ENCODE measurements around the gene SLC29A3. TPM values are rescaled to one million over a fixed set of nuclear protein-coding genes. Genes with fewer than 3 reads are reported as not detected.

SLC29A3 gene
- total RNA-seq, 1 experiment from 2014 or later, result 5.9 TPM

DNA sequence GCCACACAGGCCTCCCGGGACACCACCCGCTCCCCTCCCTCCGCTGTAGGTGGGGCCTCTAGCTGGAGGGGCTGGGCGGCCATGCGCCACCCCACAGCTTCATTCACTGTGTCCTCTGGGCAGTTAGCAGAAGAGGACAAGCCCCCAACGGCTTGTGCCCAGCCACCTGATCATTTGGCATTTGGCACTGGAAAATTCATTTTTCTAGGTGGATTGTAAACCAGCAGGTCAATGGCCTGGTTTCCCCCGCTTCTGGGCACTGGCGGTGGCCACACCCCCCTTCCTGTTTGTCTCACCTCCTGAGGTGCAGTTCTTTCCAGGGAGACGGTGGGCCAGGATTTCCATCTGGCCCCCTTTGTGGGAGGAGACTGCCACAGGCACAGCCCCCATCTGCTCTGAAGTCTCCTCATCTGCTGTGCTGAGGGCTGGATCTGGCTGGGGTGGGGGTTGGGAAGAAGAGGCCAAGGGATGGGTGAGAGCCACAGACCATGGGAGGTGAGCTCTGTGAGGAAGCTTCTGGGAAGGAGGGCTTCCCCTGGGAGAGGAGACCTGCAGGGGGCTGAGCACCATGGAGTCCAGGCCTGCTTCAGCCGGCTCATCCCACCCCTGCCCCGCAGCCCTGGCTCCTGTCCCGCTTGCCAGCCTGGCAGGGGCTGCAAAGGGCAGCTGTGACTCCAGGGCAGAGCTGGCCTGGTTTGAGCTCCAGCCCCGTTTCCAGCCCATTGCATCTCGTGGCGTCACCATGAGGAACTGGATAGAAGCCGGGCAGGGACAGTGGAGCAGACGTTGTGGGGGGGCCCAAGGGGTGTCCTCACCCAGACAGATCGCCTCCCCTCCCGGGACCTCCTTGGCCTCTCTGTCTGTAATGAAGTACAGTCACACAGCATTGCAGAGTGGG, 40.1 kb upstream of the SLC29A3 start:
- no peaks in the 10 kb centered on the region for H3K9me2 ChIP-seq (ENCODE audit: insufficient read depth)
- no peaks in the 10 kb centered on the region for H3K27me3 ChIP-seq (ENCODE audit: insufficient read depth, low read length)
- no peaks in the 10 kb centered on the region for H3K9me3 ChIP-seq (ENCODE audit: control insufficient read depth in 1 of 2, insufficient read depth in 1 of 2, low read depth in 1 of 2, low read length in 2 of 2)
- H3K27ac ChIP-seq (ENCODE audit: low read depth, low read length), result no peak overlapping the region
- ChIA-PET RAD21 (ENCODE audit: low non-redundant PET in 1 of 2, low total read pairs in 2 of 2, uncharacterized antibody in 2 of 2, unreplicated experiment in 2 of 2) (no interaction called here), CTCF (interaction anchor here (1.0 to 1.4 kb wide), 2 partner anchors 8 to 376 kb away, joined by 4 to 5 read pairs; no protein-coding TSS in a partner anchor), POLR2A (no interaction called here)
- DNase-seq (ENCODE audit: low read depth, low spot score) (no peak), ATAC-seq (no peak)
- no peaks in the 10 kb centered on the region for H4K20me1 ChIP-seq (ENCODE audit: insufficient read depth)
- H2AFZ ChIP-seq (ENCODE audit: low read depth, low read length, poor library complexity, severe bottlenecking), result no peak overlapping the region
- no peak overlapping the region for H3K4me2 ChIP-seq (ENCODE audit: low read length)
- no peaks in the 10 kb centered on the region for H3K36me3 ChIP-seq (ENCODE audit: control insufficient read depth in 1 of 2, insufficient read depth in 2 of 2, low read length in 2 of 2)
- peaks cover 5 to 14% of the 10 kb centered on the region in 2 experiments; a peak in 1 of 4 replicates for H3K4me1 ChIP-seq (ENCODE audit: control insufficient read depth in 1 of 2, insufficient read depth in 2 of 2, low read length in 2 of 2)
- intact Hi-C loops (cut with micrococcal nuclease), result no loop called here
- BruUV-seq (replicated peaks), result no TSS peak
- no peak overlapping the region for H3K9ac ChIP-seq (ENCODE audit: low read length)
- H3K4me3 ChIP-seq (replicated peaks in 1 of 2; ENCODE audit: low read depth in 1 of 2, low read length in 2 of 2), result no peak overlapping the region
- no peaks in the 10 kb centered on the region for H3K79me2 ChIP-seq (ENCODE audit: insufficient read depth, low read length)
- TF ChIP-seq POLR2A (IDR thresholded peaks at IDR 0.05; ENCODE audit: borderline replicate concordance, extremely low read depth, insufficient read depth, insufficient read length), result no peak
- TF ChIP-seq YY1 (IDR thresholded peaks at IDR 0.05; ENCODE audit: extremely low read depth, insufficient replicate concordance, low read depth, low read length), result no peak

- TF ChIP-seq SIN3A (IDR thresholded peaks at IDR 0.05; ENCODE audit: low read depth) (no peak), EZH2phosphoT487 (IDR thresholded peaks at IDR 0.05; ENCODE audit: borderline replicate concordance) (no peak), ZFX (IDR thresholded peaks at IDR 0.05) (no peak), FOSL1 (IDR thresholded peaks at IDR 0.05; ENCODE audit: low read depth) (no peak), MAX (IDR thresholded peaks at IDR 0.05) (no peak), CEBPB (IDR thresholded peaks at IDR 0.05; ENCODE audit: low read depth) (no peak), POLR2AphosphoS5 (IDR thresholded peaks at IDR 0.05; ENCODE audit: low read depth, low read length) (no peak), YY1 (IDR thresholded peaks at IDR 0.05; ENCODE audit: extremely low read depth, insufficient replicate concordance, low read depth, low read length) (no peak), ZNF274 (IDR thresholded peaks at IDR 0.05; ENCODE audit: low read depth, low read length) (no peak), SP1 (IDR thresholded peaks at IDR 0.05; ENCODE audit: low read depth) (no peak), ELF1 (IDR thresholded peaks at IDR 0.05; ENCODE audit: borderline replicate concordance, low read depth) (no peak), SRF (IDR thresholded peaks at IDR 0.05; ENCODE audit: low read depth) (no peak)
- TF ChIP-seq, protein P1, sequence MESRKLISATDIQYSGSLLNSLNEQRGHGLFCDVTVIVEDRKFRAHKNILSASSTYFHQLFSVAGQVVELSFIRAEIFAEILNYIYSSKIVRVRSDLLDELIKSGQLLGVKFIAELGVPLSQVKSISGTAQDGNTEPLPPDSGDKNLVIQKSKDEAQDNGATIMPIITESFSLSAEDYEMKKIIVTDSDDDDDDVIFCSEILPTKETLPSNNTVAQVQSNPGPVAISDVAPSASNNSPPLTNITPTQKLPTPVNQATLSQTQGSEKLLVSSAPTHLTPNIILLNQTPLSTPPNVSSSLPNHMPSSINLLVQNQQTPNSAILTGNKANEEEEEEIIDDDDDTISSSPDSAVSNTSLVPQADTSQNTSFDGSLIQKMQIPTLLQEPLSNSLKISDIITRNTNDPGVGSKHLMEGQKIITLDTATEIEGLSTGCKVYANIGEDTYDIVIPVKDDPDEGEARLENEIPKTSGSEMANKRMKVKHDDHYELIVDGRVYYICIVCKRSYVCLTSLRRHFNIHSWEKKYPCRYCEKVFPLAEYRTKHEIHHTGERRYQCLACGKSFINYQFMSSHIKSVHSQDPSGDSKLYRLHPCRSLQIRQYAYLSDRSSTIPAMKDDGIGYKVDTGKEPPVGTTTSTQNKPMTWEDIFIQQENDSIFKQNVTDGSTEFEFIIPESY (IDR thresholded peaks at IDR 0.05; ENCODE audit: extremely low read depth, insufficient replicate concordance, low read length), result no peak
- TF ChIP-seq, protein P2, sequence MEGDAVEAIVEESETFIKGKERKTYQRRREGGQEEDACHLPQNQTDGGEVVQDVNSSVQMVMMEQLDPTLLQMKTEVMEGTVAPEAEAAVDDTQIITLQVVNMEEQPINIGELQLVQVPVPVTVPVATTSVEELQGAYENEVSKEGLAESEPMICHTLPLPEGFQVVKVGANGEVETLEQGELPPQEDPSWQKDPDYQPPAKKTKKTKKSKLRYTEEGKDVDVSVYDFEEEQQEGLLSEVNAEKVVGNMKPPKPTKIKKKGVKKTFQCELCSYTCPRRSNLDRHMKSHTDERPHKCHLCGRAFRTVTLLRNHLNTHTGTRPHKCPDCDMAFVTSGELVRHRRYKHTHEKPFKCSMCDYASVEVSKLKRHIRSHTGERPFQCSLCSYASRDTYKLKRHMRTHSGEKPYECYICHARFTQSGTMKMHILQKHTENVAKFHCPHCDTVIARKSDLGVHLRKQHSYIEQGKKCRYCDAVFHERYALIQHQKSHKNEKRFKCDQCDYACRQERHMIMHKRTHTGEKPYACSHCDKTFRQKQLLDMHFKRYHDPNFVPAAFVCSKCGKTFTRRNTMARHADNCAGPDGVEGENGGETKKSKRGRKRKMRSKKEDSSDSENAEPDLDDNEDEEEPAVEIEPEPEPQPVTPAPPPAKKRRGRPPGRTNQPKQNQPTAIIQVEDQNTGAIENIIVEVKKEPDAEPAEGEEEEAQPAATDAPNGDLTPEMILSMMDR (IDR thresholded peaks at IDR 0.05 in 2 of 3, conservative IDR thresholded peaks at IDR 0.05 in 1 of 3; ENCODE audit: borderline replicate concordance in 1 of 3, insufficient read depth in 1 of 3, low read depth in 2 of 3, low read length in 2 of 3), result no peak
- Histone ChIP-seq H3K27me3 (ENCODE audit: insufficient read depth, low read length) (no peaks in the 10 kb centered on the region), H3K9me3 (ENCODE audit: control insufficient read depth in 1 of 2, insufficient read depth in 1 of 2, low read depth in 1 of 2, low read length in 2 of 2) (no peaks in the 10 kb centered on the region), H4K20me1 (ENCODE audit: insufficient read depth) (no peaks in the 10 kb centered on the region), H3K4me2 (ENCODE audit: low read length) (no peak overlapping the region), H3K9me2 (ENCODE audit: insufficient read depth) (no peaks in the 10 kb centered on the region), H2AFZ (ENCODE audit: low read depth, low read length, poor library complexity, severe bottlenecking) (no peak overlapping the region), H3K79me2 (ENCODE audit: insufficient read depth, low read length) (no peaks in the 10 kb centered on the region), H3K36me3 (ENCODE audit: control insufficient read depth in 1 of 2, insufficient read depth in 2 of 2, low read length in 2 of 2) (no peaks in the 10 kb centered on the region), H3K27ac (ENCODE audit: low read depth, low read length) (no peak overlapping the region), H3K4me3 (replicated peaks in 1 of 2; ENCODE audit: low read depth in 1 of 2, low read length in 2 of 2) (no peak overlapping the region), H3K4me1 (ENCODE audit: control insufficient read depth in 1 of 2, insufficient read depth in 2 of 2, low read length in 2 of 2) (peaks cover 5 to 11% of the 10 kb centered on the region in 2 experiments; a peak in 1 of 4 replicates), H3K9ac (ENCODE audit: low read length) (no peak overlapping the region)
- intact Hi-C loops (cut with micrococcal nuclease), result no loop called here
- ChIA-PET RAD21 (ENCODE audit: low non-redundant PET in 1 of 2, low total read pairs in 2 of 2, uncharacterized antibody in 2 of 2, unreplicated experiment in 2 of 2) (no interaction called here), POLR2A (no interaction called here), CTCF (interaction anchor here (1.4 kb wide), 1 partner anchor 9 kb away, joined by 5 read pairs; no protein-coding TSS in a partner anchor)
- DNase-seq (ENCODE audit: low read depth, low spot score) (no peak), ATAC-seq (no peak)
- no TSS peak for BruUV-seq (replicated peaks)
Observed at GRCh38 chr10:71279590-71280170, 39.4 kb upstream of the SLC29A3 start.
